ACHN (cell line): ENCODE measurements around the gene RAB5B.

Experiments used
- DNase-seq: peaks from one replicate; pipeline ENCODE4 v3.0.0-alpha.2; 2015
- in situ Hi-C: cut with HindIII; loops from 2 replicates; pipeline ENCODE4 v1.10.0; 2017; ENCODE audit warnings: low sequenced_read_pairs, low pct_ligation_motif_present, low pct_unique_long_range_greater_than_20kb

Gene RAB5B, protein sequence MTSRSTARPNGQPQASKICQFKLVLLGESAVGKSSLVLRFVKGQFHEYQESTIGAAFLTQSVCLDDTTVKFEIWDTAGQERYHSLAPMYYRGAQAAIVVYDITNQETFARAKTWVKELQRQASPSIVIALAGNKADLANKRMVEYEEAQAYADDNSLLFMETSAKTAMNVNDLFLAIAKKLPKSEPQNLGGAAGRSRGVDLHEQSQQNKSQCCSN

DNA sequence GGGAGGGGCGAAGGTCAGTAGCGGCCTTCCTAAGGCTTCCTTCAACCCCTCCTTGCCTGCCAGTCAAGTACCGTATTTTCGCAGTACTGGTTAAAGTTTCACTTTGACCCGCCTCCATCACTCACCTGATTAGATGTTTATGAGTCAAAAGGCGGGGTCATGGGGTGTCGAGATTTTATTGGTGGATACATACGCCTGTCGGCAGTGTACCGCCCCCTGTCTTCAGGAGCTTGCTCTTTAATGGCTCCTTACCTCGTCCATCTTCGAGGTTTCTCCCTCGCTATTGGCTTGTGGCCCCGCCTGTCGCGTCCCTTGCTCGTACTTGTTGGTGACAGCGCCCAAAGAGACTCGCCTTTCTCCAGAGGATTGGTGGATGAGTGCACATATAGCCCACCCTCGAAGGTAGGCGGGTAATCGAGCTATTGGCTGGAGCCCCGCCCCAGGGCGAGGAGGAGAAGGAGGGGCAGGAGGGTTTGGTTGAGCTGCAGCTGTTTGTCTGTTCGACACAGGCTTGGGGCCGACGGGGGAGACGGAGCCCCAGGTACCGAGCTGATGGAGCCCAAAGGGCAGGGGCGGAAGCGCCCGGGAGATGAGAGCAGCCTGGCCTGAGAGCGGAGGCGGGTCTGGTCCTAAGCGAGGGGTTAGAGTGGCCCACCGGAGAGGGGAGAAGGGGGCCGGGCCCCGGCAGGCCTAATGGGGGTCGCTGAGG lies at the start of gene RAB5B:
Gene RAB5B (plus strand): TSS at position 480 of the 709 bp plus-strand sequence. CDS start 12,883 bp downstream, outside the sequence.
- in situ Hi-C loops: no loop called here
- DNase-seq: peak; percentile 100

DNA sequence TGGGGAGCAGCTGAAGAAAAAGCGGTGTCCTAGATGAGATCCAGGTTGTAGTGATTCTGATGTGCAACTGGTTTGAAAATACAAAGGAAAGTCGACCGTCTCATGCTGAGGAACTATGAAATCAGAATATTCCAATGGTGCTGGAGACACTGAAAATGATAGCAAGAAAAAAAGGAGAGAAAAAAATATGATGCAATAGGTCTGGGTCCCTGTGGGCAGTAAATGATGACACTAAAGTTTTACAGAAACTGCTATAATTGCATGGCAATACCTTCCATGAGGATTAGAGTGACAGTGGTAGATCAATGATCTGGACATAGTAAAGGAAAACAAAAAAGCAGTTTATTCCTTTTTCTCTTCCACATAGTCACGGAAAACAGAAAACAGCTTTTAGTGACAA lies 48.5 kb upstream of the RAB5B start:
- DNase-seq: no peak
- in situ Hi-C loops: no loop called here

DNA sequence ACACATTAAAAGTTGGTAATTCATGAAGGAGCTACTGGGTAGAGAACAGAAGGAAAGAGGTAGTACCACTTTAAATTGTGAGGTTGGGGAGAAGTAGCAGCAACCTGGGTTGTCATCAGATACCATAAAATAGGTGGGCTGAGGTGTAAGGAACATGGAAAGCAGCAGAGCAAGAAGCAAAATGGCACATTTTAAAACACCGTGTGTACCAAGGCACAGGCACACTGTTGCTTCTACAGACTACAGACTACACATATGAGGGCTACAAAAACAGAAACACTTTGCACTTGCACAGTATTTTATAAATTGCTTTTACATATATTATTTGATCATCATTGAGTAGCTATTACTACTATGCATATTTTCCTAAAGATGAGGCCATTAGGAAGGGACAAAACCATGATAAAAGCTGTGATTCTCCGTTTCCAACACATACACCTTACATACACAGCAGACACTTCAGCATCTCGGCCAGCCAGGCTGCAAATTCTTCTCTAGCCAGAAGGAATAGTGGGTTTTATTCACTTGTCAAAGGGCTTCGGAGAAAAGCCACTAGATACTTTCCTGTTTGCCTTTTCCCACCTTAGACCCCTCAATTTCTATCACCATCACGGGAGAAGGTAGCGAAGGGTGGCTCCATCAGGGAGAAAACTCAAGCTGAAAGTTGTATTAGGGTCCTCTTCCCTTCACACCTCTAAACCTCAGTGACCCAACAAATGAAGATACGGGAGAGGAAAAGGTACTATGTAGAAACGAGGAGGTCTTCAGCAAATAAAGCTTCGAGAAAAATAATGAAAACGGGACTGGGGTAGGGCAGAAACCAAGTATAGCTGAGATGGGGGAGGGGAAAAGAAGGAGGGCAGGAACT lies 47.8 kb upstream of the RAB5B start:
- DNase-seq: peak; percentile 23
- in situ Hi-C loops: no loop called here

DNA sequence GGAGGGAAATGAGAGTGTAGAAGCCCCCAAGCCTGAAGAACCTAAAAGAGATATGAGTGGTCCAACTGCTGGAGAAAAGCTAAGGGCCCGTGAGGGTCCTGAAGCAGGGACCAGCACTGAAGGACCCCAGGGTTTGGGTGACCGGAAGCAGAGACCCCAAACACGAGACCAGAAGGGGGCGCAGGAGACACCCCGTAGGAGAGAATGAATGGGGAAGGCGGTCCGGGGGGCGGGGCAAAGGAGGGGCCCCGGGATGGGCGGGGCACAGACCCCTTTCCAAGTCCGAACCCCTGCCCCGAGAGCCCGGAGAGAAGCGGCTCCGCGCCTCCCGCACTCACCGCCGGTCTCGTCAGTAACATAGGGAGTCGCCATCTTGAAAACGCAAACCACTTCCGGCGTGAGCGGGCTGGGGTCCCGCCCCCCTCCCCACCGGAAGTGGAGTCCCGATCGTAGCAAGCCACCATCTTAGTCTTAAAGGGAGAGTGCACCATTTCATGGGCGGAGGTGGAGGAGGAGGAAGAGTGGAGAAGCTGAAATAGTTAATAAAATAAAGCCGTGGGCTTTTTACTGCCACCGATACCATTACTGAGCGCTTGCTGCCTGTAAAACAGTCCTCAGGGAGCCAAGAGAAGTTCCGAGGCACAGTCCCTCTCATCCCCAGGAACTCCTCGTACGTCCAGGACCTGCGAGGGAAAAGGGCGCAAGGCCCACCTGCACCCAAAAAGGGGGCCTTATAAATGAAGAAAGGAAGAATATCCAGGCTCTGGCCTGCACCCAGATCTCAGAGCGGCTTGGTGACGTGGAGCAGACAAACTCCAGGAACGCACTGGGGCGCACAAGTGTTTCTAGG lies 46.9 kb upstream of the RAB5B start:
- in situ Hi-C loops: no loop called here
- DNase-seq: peak; percentile 98

DNA sequence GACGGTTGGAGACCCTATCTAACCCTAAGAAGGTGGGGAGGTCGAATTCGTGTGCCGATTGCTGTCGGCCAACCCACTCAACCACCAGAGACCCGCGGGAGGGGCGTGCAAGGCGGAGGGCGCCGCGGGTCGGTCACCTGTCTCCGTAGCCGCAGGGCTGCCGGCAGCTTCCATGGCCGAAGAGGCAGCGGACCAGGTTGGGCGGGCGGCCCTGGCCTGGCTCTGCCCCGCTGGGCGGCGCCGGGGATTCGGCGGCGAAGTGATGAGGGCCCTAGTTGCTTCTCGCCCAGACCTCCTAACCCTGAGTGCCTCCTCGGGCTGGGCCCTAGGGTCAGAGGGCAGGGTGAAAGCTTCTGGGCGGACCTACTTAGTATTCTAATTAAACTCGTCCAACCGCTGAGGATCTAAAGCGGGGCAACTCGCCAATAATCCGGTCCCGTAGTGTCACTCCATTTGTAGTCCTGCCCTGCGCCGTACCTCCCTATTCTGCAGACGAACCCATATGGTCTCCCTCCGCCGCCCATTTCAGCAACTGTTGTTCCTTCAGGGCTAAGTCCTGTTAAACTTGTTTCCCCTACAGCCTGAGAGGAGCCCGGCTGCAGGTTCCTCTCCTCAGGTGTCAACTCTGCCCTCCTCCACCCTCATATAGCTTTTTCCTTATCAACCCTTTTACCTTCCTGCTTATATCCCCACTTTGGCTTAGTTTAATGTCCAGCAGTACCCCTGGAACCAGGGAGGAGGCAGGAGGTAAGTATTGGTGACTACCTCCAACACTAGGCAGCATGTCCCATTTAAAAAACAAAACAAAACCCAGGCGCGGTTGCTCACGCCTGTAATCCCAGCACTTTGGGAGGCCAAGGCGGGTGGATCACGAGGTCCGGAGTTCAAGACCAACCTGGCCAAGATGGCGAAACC lies 46.0 kb upstream of the RAB5B start, which contains the start of gene PYM1:
Gene PYM1 (minus strand): TSS at position 307 of the 915 bp plus-strand sequence. CDS start 133 bp downstream, at position 174.
- in situ Hi-C loops: no loop called here
- DNase-seq: peak; percentile 79

DNA sequence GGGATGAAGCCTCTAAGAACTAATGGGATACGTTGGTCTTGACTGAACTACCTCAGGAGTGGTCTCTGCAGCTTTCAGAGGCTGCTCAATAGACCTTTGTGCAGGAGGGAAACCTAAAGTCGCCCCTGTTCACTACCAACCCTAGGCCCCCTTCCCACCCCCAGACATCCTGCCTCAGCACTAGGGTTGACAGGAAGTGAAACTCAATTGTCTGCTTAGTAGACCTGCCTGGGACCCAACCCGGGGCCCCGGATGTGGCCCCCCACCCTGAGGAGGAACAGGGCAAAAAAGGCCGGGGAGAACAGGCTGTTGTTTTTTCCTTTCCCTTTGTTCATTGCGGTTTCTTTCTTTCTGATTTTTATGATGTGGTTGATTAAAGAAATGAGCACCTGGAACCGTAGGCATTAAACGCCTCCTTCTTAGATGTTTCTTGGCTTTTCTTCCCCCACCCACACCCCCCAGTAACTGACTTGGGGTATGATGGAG lies 44.5 kb upstream of the RAB5B start:
- in situ Hi-C loops: no loop called here
- DNase-seq: no peak

DNA sequence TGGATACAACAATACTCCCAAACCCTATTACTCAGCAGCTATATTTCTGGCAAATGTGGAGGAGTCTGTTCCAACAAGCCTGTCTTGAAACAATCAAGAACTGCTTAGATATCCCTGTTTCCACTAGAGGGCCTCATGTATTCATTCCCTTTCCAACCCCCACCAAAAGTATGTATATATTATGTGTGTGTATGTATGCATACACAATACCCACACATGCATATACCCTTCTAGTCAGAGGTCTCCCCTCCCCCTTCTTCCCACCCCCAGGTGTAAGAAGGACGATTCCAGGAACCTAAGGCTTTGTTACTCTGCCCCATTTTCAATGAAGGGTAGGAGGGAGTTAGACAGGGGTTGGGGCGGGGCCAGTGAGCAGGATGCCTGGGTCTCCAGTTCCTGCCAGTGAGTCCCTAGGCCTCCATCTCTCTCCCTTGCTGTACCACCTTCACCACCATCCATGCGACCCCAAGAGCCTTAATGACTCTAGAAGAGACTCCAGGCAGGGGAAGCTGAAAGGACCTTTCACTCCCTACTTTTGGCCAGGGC lies 43.0 kb upstream of the RAB5B start, which contains the start of gene DGKA:
Gene DGKA (plus strand): TSS at position 392 of the 546 bp plus-strand sequence. CDS start 5,342 bp downstream, outside the sequence.
- in situ Hi-C loops: no loop called here
- peak; percentile 77 for DNase-seq

DNA sequence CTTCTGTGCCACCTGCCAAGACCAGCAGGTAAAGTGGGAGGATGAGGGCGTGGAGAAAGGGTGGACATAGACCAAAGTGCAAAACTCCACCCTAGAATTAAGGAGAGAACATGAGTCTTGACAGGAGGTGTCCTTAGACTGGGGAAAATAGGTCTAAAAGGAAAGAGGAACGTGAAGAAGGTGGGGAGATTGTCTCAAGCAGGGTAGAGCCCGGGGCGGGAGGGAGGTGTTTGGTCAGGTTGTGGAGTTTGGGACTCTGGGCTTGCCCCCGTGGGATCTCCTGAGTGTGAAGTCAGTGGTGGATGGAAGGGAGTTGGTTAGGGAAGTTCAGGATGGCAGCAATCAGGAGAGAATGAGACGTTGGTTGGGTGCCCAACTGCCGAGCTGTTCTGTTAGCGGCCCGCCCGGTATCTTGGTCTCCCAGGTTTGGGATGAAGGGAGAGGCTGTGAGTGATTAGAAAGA lies 42.5 kb upstream of the RAB5B start:
- DNase-seq: peak; percentile 49
- in situ Hi-C loops: no loop called here

DNA sequence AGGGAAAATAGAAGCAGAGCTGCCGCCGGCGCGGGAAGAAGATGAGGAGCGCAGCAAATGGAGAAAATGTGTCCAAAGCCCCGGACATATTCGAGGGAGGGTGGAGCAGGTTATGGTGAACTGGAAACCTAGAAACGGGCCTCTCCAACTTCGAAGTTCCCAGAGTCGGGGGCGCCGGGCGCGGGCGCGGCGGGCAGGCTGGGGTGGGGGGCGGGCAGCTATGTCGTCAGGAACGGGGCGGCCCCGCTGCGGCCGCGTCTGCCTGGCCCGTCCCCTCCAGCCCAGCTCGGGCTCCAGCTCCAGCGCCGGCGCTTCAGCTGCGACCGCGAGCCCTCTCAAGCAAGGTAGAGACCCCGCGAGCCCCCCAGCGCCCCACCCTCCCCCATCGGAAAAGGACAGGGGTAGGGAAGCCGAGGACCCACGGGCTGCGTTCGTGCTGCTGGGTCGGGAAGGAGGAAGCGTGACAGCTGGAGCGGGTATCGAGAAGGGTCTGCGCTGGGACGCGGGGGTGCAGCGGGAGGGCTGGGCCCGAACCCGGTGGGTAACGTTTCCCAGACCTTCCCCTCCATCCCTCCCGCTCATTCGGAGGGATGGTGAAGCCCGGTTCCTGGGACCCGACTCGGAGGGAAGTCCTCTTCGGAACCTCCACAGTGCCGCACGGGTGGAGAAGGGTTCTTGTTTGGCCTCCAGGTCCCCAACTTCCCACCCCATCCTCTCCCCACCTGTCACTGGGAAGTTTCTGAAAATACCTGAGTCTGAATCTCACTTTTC lies 41.9 kb upstream of the RAB5B start:
- in situ Hi-C loops: no loop called here
- peak; percentile 60 for DNase-seq

DNA sequence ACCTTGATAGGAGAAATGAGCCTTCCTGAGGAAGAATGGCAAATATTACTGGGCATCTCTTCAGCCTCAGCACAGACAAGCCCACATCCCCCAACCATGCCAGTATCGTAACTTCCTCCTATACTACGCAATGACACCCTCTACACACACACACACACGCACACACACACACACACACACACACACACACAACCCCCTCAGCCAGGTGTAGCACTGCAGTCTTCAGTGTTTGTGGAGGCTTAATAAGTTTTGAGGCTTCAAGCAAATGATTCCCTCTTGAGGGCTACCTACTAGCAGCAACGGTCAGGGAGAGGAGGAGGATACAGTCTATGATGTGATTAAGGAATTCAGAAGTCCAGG lies 41.3 kb upstream of the RAB5B start:
- in situ Hi-C loops: no loop called here
- no peak for DNase-seq

DNA sequence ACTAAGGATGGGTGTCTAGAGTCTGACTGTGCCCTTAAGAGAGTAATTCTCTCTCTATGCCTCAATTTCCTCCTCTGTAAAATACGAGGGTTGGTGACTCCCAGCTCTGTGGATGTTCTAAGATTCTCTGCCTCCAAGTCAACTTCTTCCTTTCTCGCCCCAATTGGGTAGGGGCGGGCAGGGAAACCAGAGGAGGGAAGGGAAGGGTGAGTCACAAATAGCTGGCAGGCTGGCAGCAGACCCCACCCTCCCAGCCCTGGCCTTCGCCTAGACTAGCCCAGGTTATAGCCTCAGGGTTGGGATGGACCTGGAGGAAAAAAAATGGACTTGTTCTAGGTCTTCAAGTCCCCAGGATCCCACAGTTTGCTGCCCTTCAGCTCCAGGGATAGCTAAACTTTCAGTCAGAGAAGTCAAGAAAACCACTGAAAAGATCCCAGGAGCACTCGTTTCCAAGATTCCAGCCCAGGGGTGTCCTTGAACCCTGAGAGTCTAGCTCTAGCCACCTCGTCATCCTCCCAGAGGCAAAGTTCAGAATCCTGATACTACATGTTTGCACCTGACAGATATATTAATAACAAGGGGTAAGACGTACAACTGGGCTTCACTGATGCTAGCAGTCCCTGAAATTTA lies 40.6 kb upstream of the RAB5B start:
- peak; percentile 70 for DNase-seq
- in situ Hi-C loops: no loop called here

DNA sequence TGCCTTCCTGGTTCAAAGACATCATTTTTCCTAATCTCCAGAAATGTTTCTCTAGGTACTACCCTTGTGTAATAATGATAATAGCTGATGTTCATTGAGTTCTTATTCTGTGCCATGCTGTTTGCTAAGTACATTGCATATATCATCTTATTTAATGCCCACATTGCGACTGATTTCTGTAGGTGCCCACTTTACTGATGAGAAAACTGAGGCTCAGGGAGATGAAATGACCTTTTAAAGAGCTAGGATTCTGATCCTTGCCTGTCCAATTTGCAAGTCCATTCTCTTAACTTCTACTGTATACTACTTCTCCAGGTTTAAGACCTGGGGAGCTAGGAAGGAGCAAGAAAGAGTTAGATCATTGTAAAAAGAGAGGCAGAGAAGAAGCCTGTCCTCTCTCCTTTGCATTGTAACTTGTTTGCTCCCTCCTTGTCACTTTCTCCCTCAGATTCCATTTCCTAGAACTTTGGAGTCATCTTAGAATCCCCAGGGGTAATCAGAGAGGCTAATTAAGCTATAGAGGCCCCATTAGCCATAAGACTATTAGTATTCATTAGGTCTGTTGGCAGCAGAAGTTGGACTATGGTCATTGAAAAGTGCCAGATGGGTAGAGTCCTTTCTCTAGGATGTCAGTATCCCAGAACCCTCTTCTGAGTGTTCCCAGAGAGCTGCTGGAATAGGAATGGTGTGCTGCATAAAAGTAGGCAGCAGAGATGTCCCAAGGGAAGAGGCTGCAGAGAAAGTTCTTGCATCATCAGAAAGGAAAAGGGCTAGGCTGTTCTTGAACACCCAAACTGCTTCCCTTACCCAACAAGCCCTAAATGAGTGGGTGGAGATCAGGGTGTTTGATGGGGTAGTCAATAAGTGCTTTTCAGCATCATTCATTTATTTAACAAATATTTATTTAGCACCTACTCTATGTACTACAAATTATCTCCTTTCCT lies 39.8 kb upstream of the RAB5B start:
- in situ Hi-C loops: no loop called here
- no peak for DNase-seq

DNA sequence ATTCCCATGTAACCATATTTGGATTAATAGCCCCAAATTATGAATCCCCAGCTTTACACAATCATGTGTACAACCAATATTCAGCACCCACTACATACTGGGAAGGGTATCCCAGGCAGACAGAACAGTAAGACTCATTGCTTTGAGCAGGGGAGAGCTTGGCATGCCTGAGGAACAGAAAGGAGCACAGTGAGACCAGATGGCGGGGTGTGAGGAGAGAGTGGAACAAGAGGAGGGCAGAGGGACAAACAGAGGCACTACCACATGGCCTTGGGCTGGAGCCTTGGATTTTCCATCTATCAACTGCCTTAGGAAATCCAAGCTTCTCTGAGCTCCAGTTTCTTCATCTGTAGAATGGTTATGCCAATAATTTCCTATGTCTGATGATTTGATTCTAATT lies 39.1 kb upstream of the RAB5B start:
- in situ Hi-C loops: no loop called here
- no peak for DNase-seq

DNA sequence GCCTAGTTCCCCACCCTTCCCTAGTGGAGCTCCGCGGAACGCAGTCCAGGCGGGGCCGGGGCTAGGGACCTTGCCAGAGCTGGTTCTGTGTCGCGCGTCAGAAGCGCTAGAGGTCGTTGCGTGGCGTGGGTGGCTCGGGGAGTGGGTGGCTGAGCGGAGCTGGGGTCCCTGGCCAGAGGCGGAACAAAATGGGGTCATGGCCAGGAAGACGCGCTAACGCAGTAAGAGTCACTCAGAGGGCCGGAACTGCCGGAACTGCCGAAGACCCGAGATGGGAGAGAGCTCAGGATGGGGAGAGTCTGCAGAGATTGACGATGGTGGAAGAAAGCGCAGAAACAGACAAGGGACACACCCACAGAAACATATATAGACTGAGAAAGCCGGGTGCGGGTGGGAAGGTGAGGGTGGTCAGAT lies 38.1 kb upstream of the RAB5B start:
- in situ Hi-C loops: no loop called here
- DNase-seq: no peak

DNA sequence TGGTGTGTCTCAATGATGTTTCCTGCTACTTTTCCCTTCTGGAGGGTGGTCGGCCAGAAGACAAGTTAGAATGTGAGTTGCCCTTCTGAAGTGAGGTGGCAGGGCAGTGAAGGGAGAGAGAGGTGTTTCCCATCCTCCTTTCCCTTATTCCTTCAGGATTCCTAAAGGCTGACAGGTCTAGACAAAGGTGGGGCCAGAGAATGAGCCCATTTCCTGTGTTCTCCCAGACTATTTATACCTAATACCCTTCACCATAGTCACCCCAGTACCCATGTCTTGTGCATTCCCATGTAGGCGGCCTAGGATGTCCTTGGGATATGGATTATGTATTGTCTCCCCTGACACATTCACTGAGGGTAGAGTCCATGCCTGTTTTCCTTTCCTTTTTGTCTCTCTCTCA lies 35.9 kb upstream of the RAB5B start:
- no peak for DNase-seq
- in situ Hi-C loops: no loop called here
